ENCODE measurements around the gene HS3ST6.

The HS3ST6 gene

DNA sequence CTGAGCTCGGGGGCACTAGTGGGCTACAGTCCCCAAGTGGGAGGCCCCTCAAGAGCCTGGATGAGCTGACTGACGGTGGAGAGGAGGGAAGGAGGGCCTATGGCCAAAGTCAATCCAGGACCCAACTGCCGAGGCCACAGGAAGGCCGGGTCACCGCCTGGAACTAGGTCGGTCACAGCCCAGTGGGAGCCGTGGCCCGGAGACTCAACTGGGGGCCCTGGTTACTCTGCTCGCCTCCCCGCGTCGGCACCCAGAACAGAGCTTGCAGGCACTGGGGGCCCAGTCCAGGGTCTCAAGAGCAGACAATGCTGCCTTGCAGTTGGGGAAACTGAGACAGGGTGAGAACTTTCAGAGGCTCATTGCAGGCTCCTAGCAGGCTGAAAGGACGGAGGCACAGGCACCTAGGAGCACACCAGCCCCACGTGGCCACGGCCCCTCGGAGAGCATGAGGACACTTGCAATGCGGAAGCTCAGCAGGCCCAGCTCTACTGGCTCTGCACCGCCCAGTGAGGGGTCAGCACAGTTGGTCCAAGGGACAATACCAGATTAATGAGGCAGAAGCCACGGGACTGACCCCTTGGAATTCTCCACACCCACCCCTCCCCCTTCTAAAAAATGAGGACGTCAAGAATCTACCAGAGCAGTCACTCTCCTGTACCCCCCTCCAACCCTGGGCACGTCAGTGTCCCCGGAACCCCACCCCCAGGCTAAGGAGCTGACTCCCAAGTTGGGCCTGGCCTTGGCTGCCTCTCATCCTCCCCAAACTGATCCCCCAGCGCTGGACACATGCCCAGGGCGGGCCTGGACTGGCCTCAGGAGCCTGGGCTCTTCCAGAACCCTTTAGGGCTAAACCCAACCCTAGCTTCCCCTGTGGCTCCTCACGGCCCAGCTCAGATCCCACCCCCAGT, 2.2 kb downstream of the HS3ST6 start:
- no peak overlapping the region for H2AFZ ChIP-seq (ENCODE audit: low read depth, low read length)
- no peaks in the 10 kb centered on the region for H3K79me1 ChIP-seq (replicated peaks; ENCODE audit: low read length, poor library complexity, severe bottlenecking)
- no peak overlapping the region for H3K4me3 ChIP-seq (ENCODE audit: insufficient read depth in 1 of 2, low read depth in 1 of 2, low read length in 2 of 2)
- no peaks in the 10 kb centered on the region for H3K9me3 ChIP-seq (ENCODE audit: control insufficient read depth, low read length)
- DNase-seq = no peak
- no peak overlapping the region for H3K4me2 ChIP-seq (ENCODE audit: low read length, poor library complexity, severe bottlenecking)
- no peak overlapping the region for H4K91ac ChIP-seq (ENCODE audit: low read length)
- H3K27ac ChIP-seq (ENCODE audit: low read length, poor library complexity, severe bottlenecking) = no peak overlapping the region
- no peak overlapping the region for H2BK120ac ChIP-seq (ENCODE audit: low read depth, low read length)
- peaks cover 14% of the 10 kb centered on the region for H3K4me1 ChIP-seq (ENCODE audit: control insufficient read depth, insufficient read depth, low read depth, low read length)
- no peak overlapping the region for H2BK15ac ChIP-seq (ENCODE audit: low read depth, poor library complexity, severe bottlenecking)
- H2AK5ac ChIP-seq (ENCODE audit: low read length, severe bottlenecking) = no peak overlapping the region
- no peak overlapping the region for H3K14ac ChIP-seq (ENCODE audit: low read length in 2 of 2)
- no peak overlapping the region for H2BK5ac ChIP-seq (ENCODE audit: low read depth, low read length, poor library complexity, severe bottlenecking)
- H3K18ac ChIP-seq (ENCODE audit: low read depth in 1 of 2, low read length in 2 of 2) = no peak overlapping the region
- H3K9ac ChIP-seq (ENCODE audit: low read length) = no peak overlapping the region
- no peak overlapping the region for H3K23ac ChIP-seq (ENCODE audit: low read length in 2 of 2)
- H4K8ac ChIP-seq (ENCODE audit: low read length) = no peak overlapping the region
- whole genome bisulfite sequencing = 74% methylated on average over 25 of the region's 25 CpGs
- H3K36me3 ChIP-seq (ENCODE audit: control insufficient read depth in 1 of 2, insufficient read depth in 2 of 2, low read depth in 1 of 2, low read length in 2 of 2) = peaks cover 0 to 5% of the 10 kb centered on the region in 2 experiments
- peaks cover 70 to 75% of the 10 kb centered on the region in 2 experiments for H3K27me3 ChIP-seq (ENCODE audit: control insufficient read depth in 1 of 2, insufficient read depth in 1 of 2, low read length in 2 of 2)
- no peak overlapping the region for H3K4ac ChIP-seq (ENCODE audit: low read depth in 1 of 2, low read length in 2 of 2)
- H2BK12ac ChIP-seq (ENCODE audit: low read length in 2 of 2) = no peak overlapping the region

GRCh38 chr16:1914988-1915387, 3.2 kb downstream of the HS3ST6 start:
- H3K4me3 ChIP-seq (ENCODE audit: insufficient read depth in 1 of 2, low read depth in 1 of 2, low read length in 2 of 2) = no peak overlapping the region
- DNase-seq = no peak
- H3K9me3 ChIP-seq (ENCODE audit: control insufficient read depth, low read length) = no peaks in the 10 kb centered on the region
- peaks cover 0 to 5% of the 10 kb centered on the region in 2 experiments for H3K36me3 ChIP-seq (ENCODE audit: control insufficient read depth in 1 of 2, insufficient read depth in 2 of 2, low read depth in 1 of 2, low read length in 2 of 2)
- peaks cover 14% of the 10 kb centered on the region for H3K4me1 ChIP-seq (ENCODE audit: control insufficient read depth, insufficient read depth, low read depth, low read length)
- H3K9ac ChIP-seq (ENCODE audit: low read length) = no peak overlapping the region
- no peak overlapping the region for H2BK15ac ChIP-seq (ENCODE audit: low read depth, poor library complexity, severe bottlenecking)
- H3K27ac ChIP-seq (ENCODE audit: low read length, poor library complexity, severe bottlenecking) = no peak overlapping the region
- H2BK120ac ChIP-seq (ENCODE audit: low read depth, low read length) = no peak overlapping the region
- no peak overlapping the region for H2AFZ ChIP-seq (ENCODE audit: low read depth, low read length)
- no peak overlapping the region for H3K18ac ChIP-seq (ENCODE audit: low read depth in 1 of 2, low read length in 2 of 2)
- 58% methylated on average over 6 of the region's 8 CpGs for WGBS
- no peaks in the 10 kb centered on the region for H3K79me1 ChIP-seq (replicated peaks; ENCODE audit: low read length, poor library complexity, severe bottlenecking)
- no peak overlapping the region for H2BK5ac ChIP-seq (ENCODE audit: low read depth, low read length, poor library complexity, severe bottlenecking)
- H3K27me3 ChIP-seq (ENCODE audit: control insufficient read depth in 1 of 2, insufficient read depth in 1 of 2, low read length in 2 of 2) = peaks cover 60 to 68% of the 10 kb centered on the region in 2 experiments
- no peak overlapping the region for H4K8ac ChIP-seq (ENCODE audit: low read length)
- no peak overlapping the region for H3K23ac ChIP-seq (ENCODE audit: low read length in 2 of 2)
- H3K4ac ChIP-seq (ENCODE audit: low read depth in 1 of 2, low read length in 2 of 2) = no peak overlapping the region
- H4K91ac ChIP-seq (ENCODE audit: low read length) = no peak overlapping the region
- no peak overlapping the region for H2AK5ac ChIP-seq (ENCODE audit: low read length, severe bottlenecking)
- no peak overlapping the region for H2BK12ac ChIP-seq (ENCODE audit: low read length in 2 of 2)
- no peak overlapping the region for H3K14ac ChIP-seq (ENCODE audit: low read length in 2 of 2)
- H3K4me2 ChIP-seq (ENCODE audit: low read length, poor library complexity, severe bottlenecking) = no peak overlapping the region

- H3K9ac ChIP-seq (ENCODE audit: low read length) = no peak overlapping the region
- H2AFZ ChIP-seq (ENCODE audit: low read depth, low read length) = no peak overlapping the region
- H2BK12ac ChIP-seq (ENCODE audit: low read length in 2 of 2) = no peak overlapping the region
- no peak overlapping the region for H3K4me3 ChIP-seq (ENCODE audit: insufficient read depth in 1 of 2, low read depth in 1 of 2, low read length in 2 of 2)
- H3K18ac ChIP-seq (ENCODE audit: low read depth in 1 of 2, low read length in 2 of 2) = no peak overlapping the region
- no peak overlapping the region for H3K4me2 ChIP-seq (ENCODE audit: low read length, poor library complexity, severe bottlenecking)
- 64% methylated on average over 15 of the region's 15 CpGs for WGBS
- H3K27ac ChIP-seq (ENCODE audit: low read length, poor library complexity, severe bottlenecking) = no peak overlapping the region
- H3K23ac ChIP-seq (ENCODE audit: low read length in 2 of 2) = no peak overlapping the region
- no peak overlapping the region for H3K4ac ChIP-seq (ENCODE audit: low read depth in 1 of 2, low read length in 2 of 2)
- peaks cover 51 to 65% of the 10 kb centered on the region in 2 experiments for H3K27me3 ChIP-seq (ENCODE audit: control insufficient read depth in 1 of 2, insufficient read depth in 1 of 2, low read length in 2 of 2)
- no peak for DNase-seq
- no peak overlapping the region for H2BK120ac ChIP-seq (ENCODE audit: low read depth, low read length)
- H2AK5ac ChIP-seq (ENCODE audit: low read length, severe bottlenecking) = no peak overlapping the region
- no peak overlapping the region for H4K91ac ChIP-seq (ENCODE audit: low read length)
- no peak overlapping the region for H2BK5ac ChIP-seq (ENCODE audit: low read depth, low read length, poor library complexity, severe bottlenecking)
- H2BK15ac ChIP-seq (ENCODE audit: low read depth, poor library complexity, severe bottlenecking) = no peak overlapping the region
- no peaks in the 10 kb centered on the region for H3K79me1 ChIP-seq (replicated peaks; ENCODE audit: low read length, poor library complexity, severe bottlenecking)
- H3K4me1 ChIP-seq (ENCODE audit: control insufficient read depth, insufficient read depth, low read depth, low read length) = peaks cover 14% of the 10 kb centered on the region
- H3K36me3 ChIP-seq (ENCODE audit: control insufficient read depth in 1 of 2, insufficient read depth in 2 of 2, low read depth in 1 of 2, low read length in 2 of 2) = peaks cover 0 to 5% of the 10 kb centered on the region in 2 experiments
- no peak overlapping the region for H4K8ac ChIP-seq (ENCODE audit: low read length)
- no peaks in the 10 kb centered on the region for H3K9me3 ChIP-seq (ENCODE audit: control insufficient read depth, low read length)
- H3K14ac ChIP-seq (ENCODE audit: low read length in 2 of 2) = no peak overlapping the region
These were observed 4.1 kb downstream of the HS3ST6 start for GRCh38 chr16:1914084-1914608.

GRCh38 chr16:1913327-1914083, 4.7 kb downstream of the HS3ST6 start:
- H2AFZ ChIP-seq (ENCODE audit: low read depth, low read length) = no peak overlapping the region
- no peak overlapping the region for H3K18ac ChIP-seq (ENCODE audit: low read depth in 1 of 2, low read length in 2 of 2)
- no peak overlapping the region for H4K8ac ChIP-seq (ENCODE audit: low read length)
- H3K9ac ChIP-seq (ENCODE audit: low read length) = no peak overlapping the region
- H3K4me3 ChIP-seq (ENCODE audit: insufficient read depth in 1 of 2, low read depth in 1 of 2, low read length in 2 of 2) = no peak overlapping the region
- no peak overlapping the region for H2AK5ac ChIP-seq (ENCODE audit: low read length, severe bottlenecking)
- peaks cover 10% of the 10 kb centered on the region for H3K4me1 ChIP-seq (ENCODE audit: control insufficient read depth, insufficient read depth, low read depth, low read length)
- H3K23ac ChIP-seq (ENCODE audit: low read length in 2 of 2) = no peak overlapping the region
- H3K27me3 ChIP-seq (ENCODE audit: control insufficient read depth in 1 of 2, insufficient read depth in 1 of 2, low read length in 2 of 2) = peaks cover 47 to 65% of the 10 kb centered on the region in 2 experiments
- H2BK120ac ChIP-seq (ENCODE audit: low read depth, low read length) = no peak overlapping the region
- no peak overlapping the region for H3K4me2 ChIP-seq (ENCODE audit: low read length, poor library complexity, severe bottlenecking)
- DNase-seq = no peak
- no peak overlapping the region for H3K27ac ChIP-seq (ENCODE audit: low read length, poor library complexity, severe bottlenecking)
- H3K14ac ChIP-seq (ENCODE audit: low read length in 2 of 2) = no peak overlapping the region
- H3K36me3 ChIP-seq (ENCODE audit: control insufficient read depth in 1 of 2, insufficient read depth in 2 of 2, low read depth in 1 of 2, low read length in 2 of 2) = peaks cover 0 to 5% of the 10 kb centered on the region in 2 experiments
- WGBS = 71% methylated on average over 15 of the region's 21 CpGs
- no peak overlapping the region for H2BK12ac ChIP-seq (ENCODE audit: low read length in 2 of 2)
- no peak overlapping the region for H2BK15ac ChIP-seq (ENCODE audit: low read depth, poor library complexity, severe bottlenecking)
- H3K79me1 ChIP-seq (replicated peaks; ENCODE audit: low read length, poor library complexity, severe bottlenecking) = no peaks in the 10 kb centered on the region
- no peaks in the 10 kb centered on the region for H3K9me3 ChIP-seq (ENCODE audit: control insufficient read depth, low read length)
- H4K91ac ChIP-seq (ENCODE audit: low read length) = no peak overlapping the region
- H3K4ac ChIP-seq (ENCODE audit: low read depth in 1 of 2, low read length in 2 of 2) = no peak overlapping the region
- no peak overlapping the region for H2BK5ac ChIP-seq (ENCODE audit: low read depth, low read length, poor library complexity, severe bottlenecking)
